ENCODE data around the gene FBXL4.

Gene FBXL4

DNA sequence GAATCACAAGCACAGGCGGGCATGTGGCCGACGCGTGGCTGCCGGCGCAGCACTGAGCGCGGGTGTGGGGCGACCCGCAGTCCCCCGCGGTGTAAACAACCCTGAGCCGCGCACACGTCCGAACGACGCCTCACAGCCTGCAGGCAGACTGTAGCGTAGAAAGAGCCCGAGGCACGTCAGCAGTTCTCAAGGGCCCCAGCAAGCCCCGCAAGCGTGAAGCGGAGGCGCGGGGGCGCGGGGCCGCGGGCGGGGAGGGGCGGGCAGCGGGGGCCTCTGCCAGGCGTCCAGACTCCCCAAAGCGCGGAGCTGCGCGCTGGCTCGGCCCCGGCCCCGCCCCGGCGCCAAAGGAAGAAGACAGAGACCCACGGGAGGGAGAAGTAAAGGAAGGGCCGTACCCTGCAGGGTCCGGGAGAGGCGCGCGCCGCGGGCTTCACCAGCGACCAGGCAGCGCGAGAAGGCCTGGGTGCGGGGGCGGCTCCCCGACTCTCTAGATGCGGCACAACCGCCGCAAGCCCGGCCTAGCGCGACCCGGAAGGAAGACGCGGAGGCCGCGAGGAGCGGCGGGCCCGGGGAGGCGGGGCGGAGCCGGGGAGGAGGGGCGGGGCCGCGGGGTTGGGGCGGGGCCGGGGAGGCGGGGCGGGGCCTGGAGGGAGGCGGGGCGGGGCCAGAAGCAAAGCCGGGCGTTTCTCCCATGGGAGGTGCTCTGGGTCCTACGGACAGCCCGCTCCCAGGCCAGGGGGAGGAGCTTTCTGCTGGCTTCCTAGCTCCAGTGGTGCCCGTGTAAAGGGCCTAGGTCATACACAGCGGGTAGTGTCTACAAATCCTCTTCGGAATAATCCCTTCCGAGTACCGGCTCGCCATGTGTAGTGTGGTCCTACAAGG lies at the start of gene FBXL4:
Gene FBXL4 (minus strand): TSS at position 536 of the 882 bp plus-strand sequence. CDS start 20,958 bp downstream, outside the sequence.
- DNase-seq: peak; percentile 20

DNA sequence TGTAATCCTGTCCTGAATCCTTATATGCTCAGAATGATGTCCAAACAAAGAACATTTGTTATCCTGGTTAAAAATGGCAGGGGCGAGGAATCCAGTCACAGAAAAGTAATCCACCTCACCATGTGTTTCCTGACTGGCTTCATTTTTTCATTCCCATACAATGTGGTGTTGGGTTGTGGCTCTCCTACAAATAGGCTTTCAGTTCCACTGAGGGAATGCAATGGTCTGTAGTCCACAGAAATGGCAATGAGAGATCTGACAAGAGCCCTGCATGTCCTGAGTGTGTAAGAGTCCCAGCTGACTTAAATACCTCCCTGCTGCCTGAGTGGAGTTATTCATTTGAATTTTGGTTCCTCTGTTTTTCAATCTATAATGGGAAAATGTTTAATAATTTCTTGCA lies 47.4 kb upstream of the FBXL4 start:
- no peak for DNase-seq

DNA sequence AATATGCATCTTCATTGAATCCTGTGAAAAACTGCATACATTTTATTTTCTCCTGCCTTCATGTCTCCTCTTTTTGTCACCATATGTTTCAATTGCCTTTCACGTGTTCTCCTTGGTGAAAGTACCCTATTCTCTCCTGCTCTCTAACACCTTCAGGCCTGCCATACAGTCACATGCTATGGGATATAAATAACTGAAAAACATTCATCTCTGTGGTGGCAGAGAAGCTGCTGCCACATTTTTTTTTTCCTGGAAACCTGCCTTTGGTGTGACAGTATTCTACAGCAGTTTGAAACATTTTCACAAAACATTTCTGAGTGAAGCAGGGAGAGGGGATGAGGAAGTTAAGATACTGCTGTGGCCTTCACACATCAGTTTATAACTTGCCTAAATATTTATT lies 44.8 kb upstream of the FBXL4 start:
- no peak for DNase-seq

DNA sequence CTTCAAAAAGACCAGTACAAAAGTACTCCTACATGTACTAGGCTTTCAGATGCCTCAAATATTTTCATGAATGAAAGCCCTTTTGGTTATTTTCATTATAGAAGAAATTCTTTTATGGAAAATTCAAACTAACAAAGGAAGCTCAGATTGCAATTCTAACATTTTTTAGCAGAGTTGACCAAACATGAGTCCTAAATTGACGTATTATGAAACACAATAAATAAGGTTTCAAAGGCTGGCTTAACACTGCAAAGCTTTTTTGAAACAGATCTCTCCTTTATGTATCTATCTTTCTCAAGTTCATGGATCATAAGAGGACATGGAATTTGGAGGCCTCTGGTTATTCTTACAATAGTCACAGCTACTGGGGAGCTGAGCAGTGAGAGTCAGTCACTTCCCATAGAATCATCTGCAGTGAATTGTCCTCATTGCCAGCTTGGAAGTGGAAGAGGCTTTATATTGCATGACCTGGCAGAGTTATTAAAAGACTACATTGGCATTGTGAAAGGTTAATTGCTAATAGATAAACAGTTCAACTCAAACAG lies 38.4 kb upstream of the FBXL4 start:
- DNase-seq: no peak

DNA sequence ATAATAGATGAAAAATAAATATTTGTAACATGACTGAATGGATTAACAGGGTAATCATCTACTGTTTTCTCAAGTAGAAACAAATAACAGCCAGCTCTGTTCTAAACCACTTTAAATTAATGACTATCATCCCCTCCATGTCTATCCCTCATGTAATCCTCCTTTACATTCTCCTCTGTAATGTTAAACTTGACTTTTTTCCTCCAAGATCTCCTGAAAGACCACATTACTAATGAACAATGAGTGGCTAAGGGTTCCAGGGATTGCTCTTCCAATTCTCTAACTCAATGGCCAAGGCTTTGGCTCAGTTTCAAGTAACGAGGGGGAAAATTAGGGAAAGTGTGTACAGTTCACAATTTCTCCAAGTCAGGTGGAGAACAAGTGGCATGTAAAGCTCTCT lies 37.6 kb upstream of the FBXL4 start:
- no peak for DNase-seq

DNA sequence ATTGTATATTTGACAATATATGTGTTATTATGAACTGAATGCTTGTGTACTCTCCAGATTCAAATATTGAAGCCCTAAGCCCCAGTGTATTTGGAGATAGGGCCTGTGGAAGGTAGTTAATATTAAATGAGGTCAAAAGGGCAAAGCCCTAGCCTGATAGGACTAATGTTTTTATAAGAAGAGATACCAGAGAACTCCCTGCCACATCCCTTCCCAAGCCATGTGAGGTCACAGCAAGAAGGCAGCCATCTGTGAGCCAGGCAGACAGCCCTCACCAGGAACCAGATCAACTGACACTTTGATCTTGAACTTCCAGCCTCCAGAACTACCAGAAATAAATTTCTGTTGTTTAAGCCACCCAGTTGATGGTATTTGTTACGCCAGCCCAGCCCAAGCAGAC lies 36.4 kb upstream of the FBXL4 start:
- DNase-seq: no peak

DNA sequence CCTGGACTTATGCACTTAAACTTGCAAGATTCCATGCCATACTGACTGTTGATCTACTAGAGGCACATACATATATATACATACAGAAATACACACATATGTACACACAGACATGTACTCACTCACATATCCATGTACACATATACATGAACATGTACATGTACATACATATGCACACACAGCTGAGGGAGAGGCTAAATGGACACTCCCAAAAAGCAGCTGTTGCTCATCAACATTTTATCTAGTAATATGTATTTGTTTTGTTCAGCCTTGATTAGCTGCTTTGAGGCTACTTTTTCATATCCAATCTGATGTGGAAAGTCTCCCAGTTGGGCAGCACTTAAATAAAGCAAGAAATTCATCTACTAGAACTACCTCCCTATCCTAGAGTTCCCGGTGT lies 33.7 kb upstream of the FBXL4 start:
- DNase-seq: no peak

DNA sequence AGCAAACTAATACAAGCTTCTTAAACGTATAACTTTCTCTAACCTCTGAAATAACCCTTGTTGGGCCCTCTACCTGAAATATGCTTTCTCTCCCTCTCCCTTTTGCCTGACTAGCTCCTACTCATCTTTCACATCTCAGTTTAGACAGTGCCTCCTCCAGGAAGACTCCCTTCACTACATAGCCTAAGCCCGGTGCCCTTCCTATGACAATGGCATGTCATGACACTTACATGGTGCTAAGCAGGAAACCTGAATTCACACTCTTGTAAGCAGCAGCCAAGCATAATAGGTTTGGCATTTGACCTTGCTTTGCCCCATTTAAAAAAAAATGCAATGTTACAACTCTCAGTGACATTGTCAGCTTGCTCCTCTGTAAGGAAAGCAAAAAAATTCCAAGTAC lies 33.1 kb upstream of the FBXL4 start:
- DNase-seq: no peak

DNA sequence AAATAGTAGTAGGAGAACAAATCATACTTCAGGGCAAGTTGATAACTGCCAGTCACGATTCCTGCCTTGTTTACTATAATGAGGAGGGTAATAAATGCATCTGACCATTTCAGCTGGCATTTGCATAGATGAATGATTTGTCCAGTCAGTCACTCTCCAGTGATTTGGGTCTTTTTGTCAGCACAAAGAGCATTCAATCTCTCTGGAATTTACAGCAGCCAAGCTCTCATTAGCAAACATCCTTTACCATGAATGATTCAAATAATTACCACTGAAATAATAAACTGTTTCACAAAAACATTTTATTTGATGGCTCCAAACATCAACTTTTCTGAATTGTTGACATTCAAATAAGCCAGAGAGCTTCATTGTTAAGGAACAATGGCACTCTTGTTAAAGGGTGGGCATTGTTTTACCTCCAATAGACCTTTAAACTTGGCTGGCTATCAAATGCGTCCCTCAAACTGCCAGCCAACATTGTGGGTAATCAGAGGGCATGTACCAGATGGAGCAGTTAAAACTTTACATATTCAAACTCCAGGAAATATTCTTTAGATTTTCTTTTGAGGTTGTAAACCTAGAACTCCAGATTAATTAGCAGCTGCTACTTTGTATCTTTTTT lies 30.0 kb upstream of the FBXL4 start:
- DNase-seq: peak; percentile 25

DNA sequence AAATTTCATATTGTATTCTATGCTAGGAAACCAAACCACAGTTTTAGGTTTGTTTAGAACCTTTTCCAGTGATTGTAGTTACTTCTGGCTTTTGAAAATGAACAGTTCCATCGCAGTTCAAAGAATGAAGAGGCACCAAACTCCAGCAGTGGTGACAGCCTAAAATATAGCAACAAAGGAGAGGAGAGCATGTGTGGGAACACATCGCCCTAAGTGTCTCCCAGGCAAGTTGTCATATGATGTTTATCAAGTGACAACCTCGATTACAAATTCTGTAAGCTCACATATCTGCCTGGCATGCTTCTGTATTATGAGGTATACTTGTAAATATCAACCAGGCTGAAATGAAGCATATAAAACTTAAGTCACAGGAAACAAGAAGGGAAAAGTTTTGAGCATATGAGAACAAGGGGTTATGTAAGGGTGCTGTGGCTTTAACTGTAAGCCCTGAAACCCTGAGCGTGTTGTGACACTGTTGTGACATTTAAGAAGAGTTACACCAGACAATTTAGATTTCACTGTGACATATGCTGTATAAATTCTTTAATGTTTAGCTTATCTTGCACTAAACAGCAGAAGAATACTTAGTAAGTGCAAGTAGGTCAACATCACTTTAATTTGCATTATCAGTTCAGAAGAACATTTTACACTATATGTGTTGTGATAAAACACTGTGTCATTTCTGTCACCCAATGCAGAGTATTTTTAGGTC lies 29.1 kb upstream of the FBXL4 start:
- no peak for DNase-seq

DNA sequence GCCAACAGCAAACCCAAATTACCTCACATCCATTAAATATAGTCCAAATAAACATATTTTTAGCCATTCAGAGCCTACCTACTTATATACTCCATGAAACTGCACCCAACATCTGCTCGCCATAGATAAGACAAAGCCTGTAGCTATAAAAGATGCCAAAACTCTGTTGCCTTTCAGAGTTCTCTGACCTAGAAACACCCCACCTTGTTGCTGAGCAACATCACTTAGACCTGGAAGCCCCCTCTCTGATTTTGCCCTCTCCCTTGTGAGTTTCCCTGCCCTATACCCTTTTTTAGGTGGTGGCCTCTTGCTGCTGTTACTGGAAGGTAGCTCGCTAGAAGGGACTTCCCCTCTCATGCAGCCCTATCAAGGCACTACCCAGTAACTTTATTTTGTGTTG lies 27.7 kb upstream of the FBXL4 start:
- no peak for DNase-seq

DNA sequence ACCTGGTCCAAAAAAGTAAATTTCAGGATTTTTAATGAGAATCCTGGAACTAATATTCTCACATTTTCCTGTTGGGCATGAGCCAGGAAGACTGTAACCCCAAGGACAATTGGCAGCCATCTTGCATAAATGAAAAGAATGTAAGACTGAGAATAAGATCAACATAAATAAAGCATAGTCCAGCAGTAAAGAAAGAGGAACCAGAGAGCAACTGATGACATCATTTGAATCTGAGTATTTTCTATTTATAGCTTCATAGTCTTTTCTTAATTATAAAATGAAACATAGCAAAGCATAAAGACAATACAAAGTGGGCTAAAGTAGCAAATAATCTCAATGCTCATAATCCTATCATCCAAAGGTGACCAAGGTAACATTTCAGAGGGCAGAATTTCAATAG lies 26.6 kb upstream of the FBXL4 start:
- no peak for DNase-seq

DNA sequence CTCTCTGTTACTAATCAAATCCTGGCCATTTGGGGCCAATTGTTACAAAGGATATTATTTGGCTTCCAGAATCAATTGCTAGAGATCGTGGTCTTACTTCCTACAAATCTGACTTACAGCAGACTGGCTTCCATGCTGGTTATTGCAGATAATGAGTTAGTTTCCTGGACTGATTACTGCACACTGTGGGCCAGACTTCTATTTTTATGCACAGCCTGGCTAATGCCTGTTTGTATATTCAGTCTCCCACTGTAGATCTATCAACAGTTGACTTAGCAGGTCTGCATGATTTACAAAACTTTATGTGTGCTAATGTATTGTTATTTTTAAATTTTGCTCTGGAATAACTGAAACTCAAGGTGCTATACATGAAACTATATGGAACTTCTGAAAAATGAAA lies 25.8 kb upstream of the FBXL4 start:
- no peak for DNase-seq

DNA sequence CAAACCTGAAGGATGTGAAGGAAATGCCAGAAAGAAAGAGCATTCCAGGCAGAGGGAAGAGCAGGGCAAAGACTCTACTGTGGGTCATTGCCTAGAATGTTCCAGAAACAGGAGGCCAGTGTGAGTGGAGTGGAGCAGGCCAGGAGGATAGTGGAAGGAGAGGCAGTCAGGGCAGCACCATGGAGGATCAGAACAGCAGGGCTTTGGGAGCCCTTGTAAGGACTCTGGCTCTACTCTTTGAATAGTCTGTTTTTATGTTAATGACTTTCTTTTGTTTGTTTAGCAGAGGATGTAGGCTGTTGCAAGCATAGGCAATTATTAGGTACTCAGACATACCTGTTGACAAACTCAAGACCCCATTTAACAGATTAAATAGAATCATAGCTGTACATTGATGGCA lies 23.6 kb upstream of the FBXL4 start:
- DNase-seq: no peak

DNA sequence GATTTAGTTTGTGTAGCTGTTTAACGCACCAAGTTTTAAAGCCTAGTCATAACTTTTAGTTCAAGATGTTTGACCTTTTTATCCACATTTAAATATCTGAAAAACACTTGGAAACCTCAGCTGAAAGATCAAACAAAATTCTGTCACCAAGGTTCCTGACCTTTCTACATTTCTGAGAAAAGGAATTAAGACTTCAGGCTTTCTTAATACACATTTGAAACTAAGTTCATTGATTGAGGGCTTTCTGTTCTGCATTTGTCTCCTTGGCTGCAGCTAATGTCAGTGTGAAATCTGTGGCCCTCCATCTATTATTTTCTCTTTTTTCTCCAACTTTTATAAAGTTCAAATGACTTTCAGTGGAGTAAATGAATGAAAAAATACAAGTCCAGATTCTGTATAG lies 22.7 kb upstream of the FBXL4 start:
- no peak for DNase-seq

DNA sequence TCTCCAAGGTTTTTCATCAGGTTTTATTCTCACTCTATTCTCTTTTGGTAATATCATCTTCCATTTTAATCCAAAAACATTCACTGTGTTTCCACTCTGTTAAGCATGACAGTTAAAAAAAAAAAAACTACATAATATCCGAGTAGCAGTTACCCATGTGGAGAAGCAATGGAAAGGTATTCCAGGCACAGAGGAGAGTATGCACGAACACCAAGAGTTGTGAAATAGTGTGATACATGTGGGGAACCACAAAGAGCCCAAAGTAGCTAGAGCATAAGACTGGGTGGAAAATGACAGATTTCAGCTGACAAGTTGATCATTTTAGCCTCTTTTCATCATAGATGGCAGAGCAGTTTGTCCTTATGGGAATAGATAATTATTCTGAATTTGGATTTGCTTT lies 19.9 kb upstream of the FBXL4 start:
- no peak for DNase-seq

DNA sequence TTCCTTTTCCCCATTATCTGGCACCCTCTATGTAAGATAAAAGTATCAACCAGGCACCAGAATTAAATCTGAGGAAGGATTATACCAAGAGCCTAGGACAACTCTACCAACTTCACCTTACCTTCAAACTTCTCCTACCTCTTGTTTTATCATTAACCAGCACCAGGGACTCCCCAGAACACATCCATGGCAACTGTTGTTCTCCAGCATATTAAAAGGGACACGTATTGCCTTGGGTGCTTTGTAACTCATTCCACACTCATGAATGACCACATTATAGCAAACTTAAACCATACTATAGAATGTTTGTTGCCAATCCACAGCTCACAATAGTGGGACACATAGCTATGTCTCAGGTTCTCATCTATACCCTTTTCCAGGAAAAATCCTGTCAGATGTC lies 11.9 kb upstream of the FBXL4 start:
- no peak for DNase-seq

DNA sequence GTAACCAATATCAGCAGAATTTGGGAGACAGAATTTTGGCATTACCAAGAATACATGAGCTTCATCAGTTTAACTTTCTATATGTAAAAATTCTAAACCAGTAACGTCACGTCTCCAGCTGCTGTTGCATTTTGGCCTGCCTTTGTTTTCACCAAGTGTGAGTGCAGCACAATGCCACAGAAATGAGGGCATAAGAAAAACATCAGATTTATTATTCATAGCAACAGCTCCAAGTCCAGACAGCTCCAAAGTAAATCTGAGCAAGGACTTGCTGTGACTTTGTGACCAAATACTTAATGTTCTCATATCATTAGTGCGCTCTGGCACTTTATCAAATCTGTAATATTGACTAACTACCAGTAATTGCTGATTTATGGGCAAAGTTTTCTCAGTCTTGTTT lies 11.0 kb upstream of the FBXL4 start:
- no peak for DNase-seq

DNA sequence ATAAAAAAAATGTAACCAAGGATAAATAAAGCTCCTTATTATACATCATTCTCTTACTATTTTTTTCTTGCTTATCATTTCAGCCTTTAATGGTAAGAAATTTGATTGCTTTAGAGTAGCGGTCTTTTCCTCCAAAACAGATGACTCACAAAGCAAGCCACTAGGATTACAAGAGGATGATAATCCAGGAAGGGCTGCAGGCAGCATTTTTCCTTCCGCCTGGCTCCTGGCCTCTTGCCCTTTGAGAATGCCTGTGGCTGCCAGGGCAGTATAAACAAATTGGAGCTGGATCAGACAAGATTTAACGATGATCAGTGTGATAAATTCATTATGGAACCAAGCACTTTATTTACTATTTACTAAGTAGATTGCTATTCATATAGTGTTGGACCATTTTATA lies 9.7 kb upstream of the FBXL4 start:
- no peak for DNase-seq

DNA sequence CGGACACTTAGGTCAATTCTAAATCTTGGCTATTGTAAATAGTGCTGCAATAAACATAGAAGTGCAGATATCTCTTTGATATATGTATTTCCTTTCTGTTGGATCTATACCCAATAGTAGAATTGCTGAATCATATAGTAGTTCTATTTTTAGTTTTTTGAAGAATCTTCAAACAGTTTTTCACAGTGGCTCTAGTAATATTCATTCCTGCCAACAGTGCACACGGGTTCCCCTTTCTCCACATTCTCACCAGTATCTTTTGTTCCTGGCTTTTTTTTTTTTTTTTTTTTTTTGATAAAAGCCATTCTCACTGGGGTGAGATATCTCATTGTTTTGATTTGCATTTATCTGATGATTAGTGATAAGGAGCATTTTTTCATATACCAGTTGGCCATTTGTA lies 1.8 kb upstream of the FBXL4 start:
- no peak for DNase-seq

DNA sequence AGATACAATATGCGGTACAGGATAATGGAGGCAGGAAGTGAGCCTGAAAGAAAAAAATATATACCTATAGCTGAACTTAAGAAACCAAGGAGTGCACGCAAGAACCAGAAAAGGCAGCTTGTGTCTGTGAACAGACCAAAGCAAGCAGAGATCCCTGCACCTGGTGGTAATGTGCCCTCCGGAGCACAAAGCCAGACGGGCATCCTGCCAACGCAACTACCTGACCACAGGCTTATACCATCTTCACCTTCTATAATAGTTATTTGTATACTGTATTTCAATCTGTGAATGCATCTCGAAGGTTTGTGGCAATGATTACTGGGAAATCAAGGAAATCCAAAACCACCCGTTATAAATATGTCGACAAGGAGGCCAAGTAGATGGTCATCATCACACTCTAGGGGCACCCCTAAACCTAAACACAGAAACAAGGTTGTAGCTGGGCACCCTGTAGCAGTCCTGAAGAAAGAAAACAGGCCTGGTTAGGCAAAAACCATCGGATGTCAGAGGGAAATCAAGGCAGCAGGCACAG lies 801 bp downstream of the FBXL4 start:
- DNase-seq: no peak

DNA sequence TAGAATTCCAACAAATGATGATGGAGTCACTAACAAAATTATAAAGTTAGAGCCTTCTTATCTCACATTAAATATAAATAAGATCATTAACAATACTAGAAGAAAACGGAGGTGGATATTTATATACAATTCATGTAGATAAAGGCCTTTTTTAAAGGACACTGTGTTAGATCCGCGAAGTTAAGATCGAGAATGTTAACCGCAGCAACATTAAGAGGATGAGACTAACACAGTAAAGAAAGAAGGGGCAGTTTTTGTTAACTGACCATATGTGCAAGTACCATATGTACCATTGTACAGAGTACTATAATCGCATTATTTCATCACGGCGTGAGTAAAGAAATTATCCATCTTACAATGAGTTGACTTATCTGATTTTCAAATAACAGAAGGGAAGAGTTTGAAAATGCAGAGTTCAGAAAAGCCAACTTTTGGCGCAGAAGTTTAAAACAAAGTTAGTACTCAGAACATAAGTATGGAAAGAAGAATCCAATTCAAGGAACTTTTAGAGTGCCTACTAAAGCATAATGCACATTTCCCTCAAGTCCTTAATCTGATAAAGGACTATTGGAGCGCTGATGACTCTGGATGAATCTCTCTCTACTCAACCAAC lies 1.4 kb downstream of the FBXL4 start:
- DNase-seq: no peak

Measured in NCI-H446 treated with DMSO at 0.1 percent for 48 hours (cell line).